Activated CD4-positive, alpha-beta T cell treated with anti-CD3 and anti-CD28 coated beads, Interleukin-2, amount 10 ng/mL, durations not matched to agents 7 days and 5 days (primary cell): ENCODE results near the gene JAM3. TPM values are rescaled to one million over a fixed set of nuclear protein-coding genes. Genes with fewer than 3 reads are reported as not detected.
"Not testable (repeated sequence)": the region's sequence is repeated elsewhere in the genome, so short reads cannot be mapped to it uniquely, and the experiment has no call there.

Source experiments
- CTCF ChIA-PET: fragments of 350-600 bp; sonication (Branson Sonifier 250); formaldehyde crosslinking; loops from one replicate; lab custom pipeline; 2021; ENCODE audit warnings: antibody characterized with exemption; lab: Charles Lee
- POLR2A ChIA-PET: fragments of 350-600 bp; sonication (Branson Sonifier 250); formaldehyde crosslinking; loops from one replicate; lab custom pipeline; 2021; ENCODE audit warnings: antibody characterized with exemption; lab: Charles Lee
- DNase-seq: peaks from one replicate; pipeline ENCODE4 v3.0.0-alpha.2; 2020
- H3K27ac Mint-ChIP-seq: one replicate; pipeline ENCODE4 v1.8.0; 2021; ENCODE audit warnings: mild to moderate bottlenecking, moderate library complexity, mixed read lengths
- H3K27me3 Mint-ChIP-seq: one replicate; pipeline ENCODE4 v1.8.0; 2021; ENCODE audit warnings: mixed read lengths
- H3K36me3 Mint-ChIP-seq: one replicate; pipeline ENCODE4 v1.8.0; 2021; ENCODE audit warnings: low read depth, mixed read lengths
- H3K4me1 Mint-ChIP-seq: one replicate; pipeline ENCODE4 v1.8.0; 2021; ENCODE audit warnings: mixed read lengths
- H3K4me3 Mint-ChIP-seq: one replicate; pipeline ENCODE4 v1.8.0; 2021; ENCODE audit warnings: mild to moderate bottlenecking, moderate library complexity, mixed read lengths
- H3K9me3 Mint-ChIP-seq: one replicate; pipeline ENCODE4 v1.8.0; 2021; ENCODE audit warnings: mixed read lengths
- total RNA-seq, 2 experiments: library from RNA; stranded (reverse); gene quantifications; one replicate each; pipeline ENCODE4 v1.2.3, GENCODE V29; 2021

JAM3 gene
- total RNA-seq, 2 experiments from 2014 or later: 4.8 to 5.0 TPM

- DNase-seq: no peak
- Mint-ChIP-seq H3K4me1 (no peaks in the 10 kb centered on the region), H3K27ac (no peak overlapping the region), H3K36me3 (peaks cover 64% of the 10 kb centered on the region), H3K4me3 (no peak overlapping the region), H3K9me3 (no peaks in the 10 kb centered on the region), H3K27me3 (no peaks in the 10 kb centered on the region)
- POLR2A ChIA-PET: no interaction called here
- CTCF ChIA-PET: interaction anchor here (1.1 kb wide), 1 partner anchor 17 kb away, joined by 3 read pairs; no protein-coding TSS in a partner anchor
Measured at GRCh38 chr11:134170177-134170918, 101.5 kb downstream of the JAM3 start.

GRCh38 chr11:134170919-134171281 lies 102.0 kb downstream of the JAM3 start:
- H3K27ac Mint-ChIP-seq: no peak overlapping the region
- no peaks in the 10 kb centered on the region for H3K9me3 Mint-ChIP-seq
- no peaks in the 10 kb centered on the region for H3K4me1 Mint-ChIP-seq
- no peaks in the 10 kb centered on the region for H3K27me3 Mint-ChIP-seq
- no peak overlapping the region for H3K4me3 Mint-ChIP-seq
- no peak for DNase-seq
- ChIA-PET CTCF (interaction anchor here (1.1 kb wide), 1 partner anchor 16 kb away, joined by 3 read pairs; no protein-coding TSS in a partner anchor), POLR2A (no interaction called here)
- peaks cover 65% of the 10 kb centered on the region for H3K36me3 Mint-ChIP-seq

- Mint-ChIP-seq H3K27ac (no peak overlapping the region), H3K9me3 (no peaks in the 10 kb centered on the region), H3K27me3 (no peaks in the 10 kb centered on the region), H3K4me1 (no peaks in the 10 kb centered on the region), H3K36me3 (peaks cover 71% of the 10 kb centered on the region), H3K4me3 (no peak overlapping the region)
- CTCF ChIA-PET: interaction anchor here (1.4 kb wide), 1 partner anchor 11 kb away, joined by 3 read pairs; no protein-coding TSS in a partner anchor
- DNase-seq: no peak
- POLR2A ChIA-PET: no interaction called here
Measured at GRCh38 chr11:134171951-134172350, 103.1 kb downstream of the JAM3 start.

GRCh38 chr11:134173296-134173695 lies 104.4 kb downstream of the JAM3 start:
- ChIA-PET POLR2A (no interaction called here), CTCF (no interaction called here)
- no peaks in the 10 kb centered on the region for H3K9me3 Mint-ChIP-seq
- H3K4me1 Mint-ChIP-seq: no peaks in the 10 kb centered on the region
- H3K27me3 Mint-ChIP-seq: no peaks in the 10 kb centered on the region
- no peak overlapping the region for H3K27ac Mint-ChIP-seq
- H3K36me3 Mint-ChIP-seq: peaks cover 69% of the 10 kb centered on the region
- no peak for DNase-seq
- no peak overlapping the region for H3K4me3 Mint-ChIP-seq

- CTCF ChIA-PET: interaction anchor here (0.6 kb wide), 1 partner anchor 109 kb away, joined by 3 read pairs; no protein-coding TSS in a partner anchor
Measured at GRCh38 chr11:134176284-134176683, 107.4 kb downstream of the JAM3 start.

GRCh38 chr11:134178032-134178674 lies 109.3 kb downstream of the JAM3 start:
- DNase-seq: no peak
- POLR2A ChIA-PET: no interaction called here
- Mint-ChIP-seq H3K27me3 (no peaks in the 10 kb centered on the region), H3K4me3 (no peak overlapping the region), H3K9me3 (no peaks in the 10 kb centered on the region), H3K27ac (no peak overlapping the region), H3K4me1 (no peaks in the 10 kb centered on the region), H3K36me3 (peaks cover 44% of the 10 kb centered on the region)
- CTCF ChIA-PET: no interaction called here

More at GRCh38 chr11:134176284-134176683, 107.4 kb downstream of the JAM3 start:
- no peak overlapping the region for H3K27ac Mint-ChIP-seq
- H3K9me3 Mint-ChIP-seq: no peaks in the 10 kb centered on the region
- H3K36me3 Mint-ChIP-seq: peaks cover 55% of the 10 kb centered on the region
- H3K27me3 Mint-ChIP-seq: no peaks in the 10 kb centered on the region
- H3K4me3 Mint-ChIP-seq: no peak overlapping the region
- POLR2A ChIA-PET: no interaction called here
- H3K4me1 Mint-ChIP-seq: no peaks in the 10 kb centered on the region
- DNase-seq: no peak

GRCh38 chr11:134181707-134182106 lies 112.8 kb downstream of the JAM3 start:
- POLR2A ChIA-PET: no interaction called here
- no peak for DNase-seq
- H3K4me3 Mint-ChIP-seq: no peak overlapping the region
- no peaks in the 10 kb centered on the region for H3K4me1 Mint-ChIP-seq
- no peak overlapping the region for H3K27ac Mint-ChIP-seq
- CTCF ChIA-PET: interaction anchor here (1.3 kb wide), 1 partner anchor 10 kb away, joined by 3 read pairs; no protein-coding TSS in a partner anchor
- H3K9me3 Mint-ChIP-seq: no peaks in the 10 kb centered on the region
- peaks cover 32% of the 10 kb centered on the region for H3K36me3 Mint-ChIP-seq
- no peaks in the 10 kb centered on the region for H3K27me3 Mint-ChIP-seq

- POLR2A ChIA-PET, H3K4me3 Mint-ChIP-seq, DNase-seq, H3K4me1 Mint-ChIP-seq, H3K9me3 Mint-ChIP-seq, H3K27me3 Mint-ChIP-seq, H3K27ac Mint-ChIP-seq: not testable (repeated sequence)
- CTCF ChIA-PET: interaction anchor here (1.3 to 1.6 kb wide), 2 partner anchors 41 to 261 kb away, joined by 3 read pairs; no protein-coding TSS in a partner anchor
- H3K36me3 Mint-ChIP-seq: peaks cover 72% of the 10 kb centered on the region
Measured at GRCh38 chr11:134188092-134188491, 119.2 kb downstream of the JAM3 start.

GRCh38 chr11:134196756-134197155 lies 127.9 kb downstream of the JAM3 start:
- peak; percentile 9 for DNase-seq

GRCh38 chr11:134199531-134199930 lies 130.7 kb downstream of the JAM3 start:
- H3K9me3 Mint-ChIP-seq: no peaks in the 10 kb centered on the region
- H3K36me3 Mint-ChIP-seq: peaks cover 70% of the 10 kb centered on the region
- ChIA-PET POLR2A (no interaction called here), CTCF (no interaction called here)
- H3K27me3 Mint-ChIP-seq: no peaks in the 10 kb centered on the region
- DNase-seq: no peak
- no peak overlapping the region for H3K4me3 Mint-ChIP-seq
- no peak overlapping the region for H3K27ac Mint-ChIP-seq
- H3K4me1 Mint-ChIP-seq: peaks cover 7% of the 10 kb centered on the region

More at GRCh38 chr11:134196756-134197155, 127.9 kb downstream of the JAM3 start:
- Mint-ChIP-seq H3K4me3 (no peak overlapping the region), H3K9me3 (no peaks in the 10 kb centered on the region), H3K4me1 (peaks cover 7% of the 10 kb centered on the region), H3K27ac (peak overlapping the region; percentile 73), H3K27me3 (no peaks in the 10 kb centered on the region), H3K36me3 (peaks cover 67% of the 10 kb centered on the region)
- ChIA-PET POLR2A (no interaction called here), CTCF (no interaction called here)

- no peak overlapping the region for H3K4me3 Mint-ChIP-seq
- H3K27me3 Mint-ChIP-seq: no peaks in the 10 kb centered on the region
- DNase-seq: no peak
- H3K4me1 Mint-ChIP-seq: peaks cover 7% of the 10 kb centered on the region
- POLR2A ChIA-PET: no interaction called here
- H3K27ac Mint-ChIP-seq: no peak overlapping the region
- CTCF ChIA-PET: interaction anchor here (0.9 kb wide), 1 partner anchor 10 kb away, joined by 3 read pairs; no protein-coding TSS in a partner anchor
- H3K36me3 Mint-ChIP-seq: peaks cover 73% of the 10 kb centered on the region
- H3K9me3 Mint-ChIP-seq: no peaks in the 10 kb centered on the region
Measured at GRCh38 chr11:134200688-134201087, 131.8 kb downstream of the JAM3 start.
